Measurements from ENCODE around the gene COQ8A.
"Not testable (repeated sequence)": the region's sequence is repeated elsewhere in the genome, so short reads cannot be mapped to it uniquely, and the experiment has no call there.

The COQ8A gene

DNA sequence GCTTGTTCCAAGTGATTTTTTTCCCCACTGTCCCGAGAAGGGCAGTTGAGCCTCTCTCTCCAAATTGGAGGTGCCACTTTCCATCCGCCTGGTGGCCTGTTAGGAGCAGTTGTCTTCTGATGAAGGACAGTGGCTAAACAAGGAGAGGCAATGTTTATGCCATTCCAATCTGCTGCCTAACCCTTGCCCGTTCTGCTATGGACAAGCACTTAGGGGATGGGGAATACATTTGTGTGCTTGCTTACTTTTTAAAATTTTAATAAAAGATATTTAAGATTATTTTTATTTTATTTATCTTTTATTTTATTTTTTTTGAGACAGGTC, 12.0 kb downstream of the COQ8A start:
- ChIA-PET POLR2A (ENCODE audit: low non-redundant PET) (no interaction called here), CTCF (no interaction called here)
- TF ChIP-seq, protein P1, sequence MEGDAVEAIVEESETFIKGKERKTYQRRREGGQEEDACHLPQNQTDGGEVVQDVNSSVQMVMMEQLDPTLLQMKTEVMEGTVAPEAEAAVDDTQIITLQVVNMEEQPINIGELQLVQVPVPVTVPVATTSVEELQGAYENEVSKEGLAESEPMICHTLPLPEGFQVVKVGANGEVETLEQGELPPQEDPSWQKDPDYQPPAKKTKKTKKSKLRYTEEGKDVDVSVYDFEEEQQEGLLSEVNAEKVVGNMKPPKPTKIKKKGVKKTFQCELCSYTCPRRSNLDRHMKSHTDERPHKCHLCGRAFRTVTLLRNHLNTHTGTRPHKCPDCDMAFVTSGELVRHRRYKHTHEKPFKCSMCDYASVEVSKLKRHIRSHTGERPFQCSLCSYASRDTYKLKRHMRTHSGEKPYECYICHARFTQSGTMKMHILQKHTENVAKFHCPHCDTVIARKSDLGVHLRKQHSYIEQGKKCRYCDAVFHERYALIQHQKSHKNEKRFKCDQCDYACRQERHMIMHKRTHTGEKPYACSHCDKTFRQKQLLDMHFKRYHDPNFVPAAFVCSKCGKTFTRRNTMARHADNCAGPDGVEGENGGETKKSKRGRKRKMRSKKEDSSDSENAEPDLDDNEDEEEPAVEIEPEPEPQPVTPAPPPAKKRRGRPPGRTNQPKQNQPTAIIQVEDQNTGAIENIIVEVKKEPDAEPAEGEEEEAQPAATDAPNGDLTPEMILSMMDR (conservative IDR thresholded peaks at IDR 0.05; ENCODE audit: low read depth): no peak
- no peak for DNase-seq (ENCODE audit: low spot score)
- H3K27ac ChIP-seq: no peak overlapping the region

DNA sequence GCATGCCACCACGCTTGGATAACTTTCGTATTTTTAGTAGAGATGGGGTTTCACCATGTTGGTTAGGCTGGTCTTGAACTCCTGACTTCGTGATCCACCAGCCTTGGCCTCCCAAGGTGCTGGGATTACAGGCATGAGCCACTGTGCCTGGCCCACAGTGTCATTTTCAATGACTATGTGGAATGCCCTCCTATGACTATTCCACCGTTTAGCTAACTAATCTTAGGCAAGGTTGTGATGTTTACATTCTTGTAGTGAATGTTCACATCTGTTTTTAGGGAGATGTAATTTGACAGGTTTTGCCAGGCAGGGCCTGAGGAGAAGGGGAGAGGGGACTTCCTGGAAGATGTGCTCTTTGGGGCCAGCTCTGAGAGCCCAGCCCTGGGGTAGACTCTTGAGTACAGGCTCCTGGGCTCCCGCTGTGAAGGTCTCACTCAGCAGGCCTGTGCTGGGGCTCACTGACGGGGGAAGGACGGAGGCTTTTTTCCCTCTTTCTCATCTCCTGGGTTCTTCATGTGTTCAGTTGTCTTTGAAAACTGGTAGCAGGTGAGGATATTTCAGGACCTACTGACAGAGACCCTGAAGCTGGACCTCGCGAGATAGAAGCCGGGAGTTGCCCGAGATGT, 13.2 kb downstream of the COQ8A start:
- TF ChIP-seq, protein P1 (conservative IDR thresholded peaks at IDR 0.05; ENCODE audit: low read depth): no peak
- CTCF ChIA-PET: interaction anchor here (0.6 to 1.1 kb wide), 2 partner anchors 57 to 470 kb away, joined by 3 read pairs; no protein-coding TSS in a partner anchor
- POLR2A ChIA-PET (ENCODE audit: low non-redundant PET): no interaction called here
- DNase-seq (ENCODE audit: low spot score): no peak
- H3K27ac ChIP-seq: no peak overlapping the region

DNA sequence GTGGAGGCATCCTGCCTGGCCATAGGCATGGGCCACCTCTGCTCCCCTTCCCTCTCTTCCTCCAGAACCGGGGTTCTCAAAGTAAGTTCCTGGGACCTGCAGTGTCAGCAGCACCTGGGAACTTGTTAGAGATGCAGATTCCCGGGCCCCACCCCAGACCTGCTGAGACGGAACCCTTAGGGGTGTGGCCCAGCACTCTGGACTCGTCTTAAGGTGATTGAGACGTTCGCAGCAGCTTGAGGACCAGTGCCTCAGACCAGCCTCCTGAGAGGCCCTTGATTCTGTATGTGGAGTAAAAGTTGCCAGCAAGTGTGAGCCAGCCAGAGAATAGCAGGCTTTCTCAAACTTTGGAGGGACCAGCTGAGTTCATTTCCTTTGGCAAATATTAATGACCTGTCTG, 14.2 kb downstream of the COQ8A start:
- no peak overlapping the region for H3K27ac ChIP-seq
- ChIA-PET CTCF (interaction anchor here (0.6 to 1.1 kb wide), 2 partner anchors 58 to 471 kb away, joined by 3 read pairs; no protein-coding TSS in a partner anchor), POLR2A (ENCODE audit: low non-redundant PET) (interaction anchor here (0.6 kb wide), 1 partner anchor 13 kb away, joined by 3 read pairs; no protein-coding TSS in a partner anchor)

DNA sequence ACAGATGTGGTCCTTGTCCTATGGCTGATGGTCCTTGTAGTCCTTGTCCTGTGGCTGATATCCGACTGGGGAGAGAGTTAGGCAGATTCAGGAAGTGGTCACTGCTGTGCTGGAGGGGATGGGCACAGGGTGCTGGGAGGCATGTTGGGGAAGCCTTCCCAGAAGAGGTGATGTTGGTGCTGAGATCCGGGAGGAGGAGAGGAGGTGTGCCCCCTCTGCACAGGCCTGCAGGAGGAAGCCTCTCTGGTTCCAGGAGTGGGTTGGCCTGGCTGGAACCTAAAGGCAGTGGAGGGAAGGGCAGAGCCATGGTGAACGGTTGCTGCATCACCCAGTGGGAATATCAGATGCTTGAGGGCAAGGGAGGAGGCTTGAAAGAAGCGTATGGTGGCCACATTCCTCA, 14.7 kb downstream of the COQ8A start:
- CTCF ChIA-PET: no interaction called here
- no peak overlapping the region for H3K27ac ChIP-seq
- DNase-seq (ENCODE audit: low spot score): no peak
- POLR2A ChIA-PET (ENCODE audit: low non-redundant PET): interaction anchor here (0.6 kb wide), 1 partner anchor 13 kb away, joined by 3 read pairs; no protein-coding TSS in a partner anchor
- TF ChIP-seq, protein P1 (conservative IDR thresholded peaks at IDR 0.05; ENCODE audit: low read depth): no peak

More for the DNA sequence above, 14.2 kb downstream of the COQ8A start:
- DNase-seq (ENCODE audit: low spot score): no peak
- TF ChIP-seq, protein P1 (conservative IDR thresholded peaks at IDR 0.05; ENCODE audit: low read depth): no peak

DNA sequence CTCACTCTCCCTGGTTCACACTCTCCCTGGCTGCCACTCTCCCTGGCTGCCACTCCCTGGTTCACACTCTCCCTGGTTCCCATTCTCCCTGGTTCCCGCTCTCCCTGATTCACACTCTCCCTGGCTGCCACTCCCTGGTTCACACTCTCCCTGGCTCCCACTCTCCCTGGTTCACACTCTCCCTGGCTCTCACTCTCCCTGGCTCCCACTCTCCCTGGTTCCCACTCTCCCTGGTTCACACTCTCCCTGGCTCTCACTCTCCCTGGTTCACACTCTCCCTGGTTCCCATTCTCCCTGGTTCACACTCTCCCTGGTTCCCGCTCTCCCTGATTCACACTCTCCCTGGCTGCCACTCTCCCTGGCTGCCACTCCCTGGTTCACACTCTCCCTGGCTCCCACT, 15.8 kb downstream of the COQ8A start:
- CTCF ChIA-PET; H3K27ac ChIP-seq; POLR2A ChIA-PET (ENCODE audit: low non-redundant PET); DNase-seq (ENCODE audit: low spot score): not testable (repeated sequence)

DNA sequence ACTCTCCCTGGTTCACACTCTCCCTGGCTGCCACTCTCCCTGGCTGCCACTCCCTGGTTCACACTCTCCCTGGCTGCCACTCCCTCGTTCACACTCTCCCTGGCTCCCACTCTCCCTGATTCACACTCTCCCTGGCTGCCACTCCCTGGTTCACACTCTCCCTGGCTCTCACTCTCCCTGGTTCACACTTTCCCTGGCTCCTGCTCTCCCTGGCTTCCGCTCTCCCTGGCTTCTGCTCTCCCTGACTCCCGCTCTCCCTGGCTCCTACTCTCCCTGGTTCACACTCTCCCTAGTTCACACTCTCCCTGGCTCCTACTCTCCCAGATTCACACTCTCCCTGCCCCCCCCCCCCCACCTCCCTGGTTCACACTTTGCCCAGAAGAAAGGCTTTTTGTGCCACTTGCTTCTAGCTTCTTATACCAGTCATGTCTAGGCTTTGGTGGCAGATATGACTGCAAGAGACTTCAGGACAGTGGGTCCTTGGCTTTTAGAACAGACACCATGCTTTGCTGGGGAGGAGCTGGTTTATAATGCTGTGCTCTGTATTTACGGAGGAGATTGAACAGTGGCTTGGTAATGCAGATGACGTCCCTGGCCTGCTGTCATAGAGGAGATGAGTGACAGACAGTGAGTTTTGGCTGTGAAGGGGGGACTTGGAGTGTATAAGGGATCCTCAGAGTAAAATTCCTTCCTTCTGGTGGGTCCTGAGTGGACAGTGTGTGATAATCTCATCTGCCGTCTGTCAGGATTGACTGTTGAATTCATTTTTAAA, 17.0 kb downstream of the COQ8A start:
- POLR2A ChIA-PET (ENCODE audit: low non-redundant PET): no interaction called here
- DNase-seq (ENCODE audit: low spot score): no peak
- H3K27ac ChIP-seq: no peak overlapping the region
- TF ChIP-seq, protein P1 (conservative IDR thresholded peaks at IDR 0.05; ENCODE audit: low read depth): no peak
- CTCF ChIA-PET: interaction anchor here (0.5 kb wide), 1 partner anchor 160 kb away, joined by 4 read pairs; no protein-coding TSS in a partner anchor

DNA sequence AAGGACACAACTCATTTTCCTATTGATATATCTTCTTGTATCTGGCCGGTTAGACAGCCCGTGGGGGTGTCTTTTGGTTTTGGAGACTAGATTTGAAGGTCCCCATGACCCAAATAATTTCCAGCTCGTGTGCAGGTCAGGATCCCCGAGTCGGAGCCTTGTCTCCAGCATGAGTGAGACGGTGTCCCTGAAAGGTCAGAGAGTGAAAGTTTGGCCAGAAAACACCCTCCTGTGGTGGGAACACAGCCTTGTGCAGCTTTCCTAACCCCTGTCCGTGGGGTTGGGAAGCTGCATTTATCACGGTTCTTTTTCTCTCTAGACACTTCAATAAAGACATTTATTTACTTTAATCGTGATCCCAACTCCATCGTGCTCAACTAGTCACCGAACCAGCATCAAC, 17.6 kb downstream of the COQ8A start:
- no peak overlapping the region for H3K27ac ChIP-seq
- DNase-seq (ENCODE audit: low spot score): no peak
- CTCF ChIA-PET: no interaction called here
- POLR2A ChIA-PET (ENCODE audit: low non-redundant PET): no interaction called here
- TF ChIP-seq, protein P1 (conservative IDR thresholded peaks at IDR 0.05; ENCODE audit: low read depth): no peak

All from RWPE1 (cell line).